Measurements from ENCODE around the gene DPM1.
A peak's percentile ranks its signal among the peaks of the same experiment; 100 is the strongest.
"Not testable (repeated sequence)": the region's sequence is repeated elsewhere in the genome, so short reads cannot be mapped to it uniquely, and the experiment has no call there.

DPM1 gene

GRCh38 chr20:50978533-50978932, 20.2 kb upstream of the DPM1 start:
- DNase-seq, result not testable (repeated sequence)

GRCh38 chr20:50977066-50978021, 19.0 kb upstream of the DPM1 start:
- no peak for DNase-seq

GRCh38 chr20:50975701-50976330, 17.5 kb upstream of the DPM1 start:
- DNase-seq, result no peak

GRCh38 chr20:50969912-50970311, 11.6 kb upstream of the DPM1 start:
- no peak for DNase-seq

GRCh38 chr20:50969435-50969834, 11.1 kb upstream of the DPM1 start:
- no peak for DNase-seq

GRCh38 chr20:50968289-50968688, 10.0 kb upstream of the DPM1 start:
- no peak for DNase-seq

GRCh38 chr20:50967586-50967985, 9.3 kb upstream of the DPM1 start:
- no peak for DNase-seq

GRCh38 chr20:50959543-50960126, 1.3 kb upstream of the DPM1 start:
- no peak for DNase-seq

- peak; percentile 90 for DNase-seq
These were observed 547 bp upstream of the DPM1 start, which contains the start of gene MOCS3 for GRCh38 chr20:50958615-50959542. TSS of gene MOCS3 (plus strand) at chr20:50958818. CDS start at chr20:50958843, 25 bp downstream.

- no peak for DNase-seq
These were observed 1.1 kb downstream of the DPM1 start for GRCh38 chr20:50957276-50957675.

- DNase-seq, result no peak
These were observed 4.5 kb downstream of the DPM1 start for GRCh38 chr20:50953821-50954220.

GRCh38 chr20:50953196-50953595, 5.1 kb downstream of the DPM1 start:
- no peak for DNase-seq

- DNase-seq, result no peak
These were observed 10.1 kb downstream of the DPM1 start for GRCh38 chr20:50948132-50948785.

GRCh38 chr20:50943069-50943468, 15.3 kb downstream of the DPM1 start:
- no peak for DNase-seq

- no peak for DNase-seq
These were observed 24.7 kb downstream of the DPM1 start for GRCh38 chr20:50933589-50933988.

- no peak for DNase-seq
These were observed 25.5 kb downstream of the DPM1 start for GRCh38 chr20:50932691-50933280.

GRCh38 chr20:50932016-50932485, 26.3 kb downstream of the DPM1 start:
- DNase-seq, result no peak

GRCh38 chr20:50931306-50932015, 26.9 kb downstream of the DPM1 start, which contains the start of gene ADNP:
TSS of gene ADNP (minus strand) at chr20:50931437. CDS start at chr20:50903996, 27,441 bp downstream.
- DNase-seq, result peak; percentile 93

GRCh38 chr20:50930976-50931305, 27.4 kb downstream of the DPM1 start:
- DNase-seq, result no peak

GRCh38 chr20:50930139-50930975, 28.0 kb downstream of the DPM1 start:
- DNase-seq, result peak; percentile 22
